Measurements from ENCODE around the gene CPNE6. TPM values are rescaled to one million over a fixed set of nuclear protein-coding genes. Genes with fewer than 3 reads are reported as not detected.

Gene CPNE6
- total RNA-seq, 1 donor from 2014 or later = not detected

DNA sequence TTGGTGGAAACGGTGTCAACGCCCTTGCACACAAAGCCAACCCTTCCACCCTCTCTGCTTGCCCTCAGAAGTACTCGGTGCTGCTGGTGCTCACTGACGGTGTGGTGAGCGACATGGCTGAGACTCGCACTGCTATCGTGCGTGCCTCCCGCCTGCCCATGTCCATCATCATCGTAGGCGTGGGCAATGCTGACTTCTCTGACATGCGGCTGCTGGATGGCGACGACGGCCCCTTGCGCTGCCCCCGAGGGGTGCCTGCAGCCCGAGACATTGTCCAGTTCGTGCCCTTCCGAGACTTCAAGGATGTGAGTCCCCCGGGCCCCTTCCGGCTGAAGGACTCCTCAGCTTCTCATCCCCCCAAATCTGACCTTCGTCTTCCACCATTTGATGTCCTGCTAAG is 5.7 kb downstream of the CPNE6 start:
- no peak for DNase-seq
- no peak overlapping the region for H3K4me3 ChIP-seq
- TF ChIP-seq, protein P1, sequence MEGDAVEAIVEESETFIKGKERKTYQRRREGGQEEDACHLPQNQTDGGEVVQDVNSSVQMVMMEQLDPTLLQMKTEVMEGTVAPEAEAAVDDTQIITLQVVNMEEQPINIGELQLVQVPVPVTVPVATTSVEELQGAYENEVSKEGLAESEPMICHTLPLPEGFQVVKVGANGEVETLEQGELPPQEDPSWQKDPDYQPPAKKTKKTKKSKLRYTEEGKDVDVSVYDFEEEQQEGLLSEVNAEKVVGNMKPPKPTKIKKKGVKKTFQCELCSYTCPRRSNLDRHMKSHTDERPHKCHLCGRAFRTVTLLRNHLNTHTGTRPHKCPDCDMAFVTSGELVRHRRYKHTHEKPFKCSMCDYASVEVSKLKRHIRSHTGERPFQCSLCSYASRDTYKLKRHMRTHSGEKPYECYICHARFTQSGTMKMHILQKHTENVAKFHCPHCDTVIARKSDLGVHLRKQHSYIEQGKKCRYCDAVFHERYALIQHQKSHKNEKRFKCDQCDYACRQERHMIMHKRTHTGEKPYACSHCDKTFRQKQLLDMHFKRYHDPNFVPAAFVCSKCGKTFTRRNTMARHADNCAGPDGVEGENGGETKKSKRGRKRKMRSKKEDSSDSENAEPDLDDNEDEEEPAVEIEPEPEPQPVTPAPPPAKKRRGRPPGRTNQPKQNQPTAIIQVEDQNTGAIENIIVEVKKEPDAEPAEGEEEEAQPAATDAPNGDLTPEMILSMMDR (IDR thresholded peaks at IDR 0.05) = no peak
- no peak overlapping the region for H3K27ac ChIP-seq
- intact Hi-C loops (cut with DNase I) = no loop called here
- peaks cover 10% of the 10 kb centered on the region for H3K4me1 ChIP-seq
- no peaks in the 10 kb centered on the region for H3K36me3 ChIP-seq
- ATAC-seq = no peak
- H3K27me3 ChIP-seq = peaks cover 8% of the 10 kb centered on the region
- H3K9me3 ChIP-seq = no peaks in the 10 kb centered on the region

GRCh38 chr14:24078146-24078545 is 6.8 kb downstream of the CPNE6 start:
- Histone ChIP-seq H3K9me3 (no peaks in the 10 kb centered on the region), H3K4me3 (no peak overlapping the region), H3K36me3 (no peaks in the 10 kb centered on the region), H3K27ac (no peak overlapping the region), H3K27me3 (peaks cover 4% of the 10 kb centered on the region), H3K4me1 (peaks cover 10% of the 10 kb centered on the region)
- DNase-seq (no peak), ATAC-seq (no peak)
- intact Hi-C loops (cut with DNase I) = no loop called here
- TF ChIP-seq, protein P1 (IDR thresholded peaks at IDR 0.05) = no peak

- ATAC-seq (no peak), DNase-seq (no peak)
- H3K4me3 ChIP-seq = no peak overlapping the region
- H3K36me3 ChIP-seq = no peaks in the 10 kb centered on the region
- H3K9me3 ChIP-seq = no peaks in the 10 kb centered on the region
- H3K4me1 ChIP-seq = peaks cover 10% of the 10 kb centered on the region
- no peak overlapping the region for H3K27ac ChIP-seq
- intact Hi-C loops (cut with DNase I) = no loop called here
- no peaks in the 10 kb centered on the region for H3K27me3 ChIP-seq
- TF ChIP-seq, protein P1 (IDR thresholded peaks at IDR 0.05) = no peak
Observed at GRCh38 chr14:24079491-24080141, 8.3 kb downstream of the CPNE6 start.

DNA sequence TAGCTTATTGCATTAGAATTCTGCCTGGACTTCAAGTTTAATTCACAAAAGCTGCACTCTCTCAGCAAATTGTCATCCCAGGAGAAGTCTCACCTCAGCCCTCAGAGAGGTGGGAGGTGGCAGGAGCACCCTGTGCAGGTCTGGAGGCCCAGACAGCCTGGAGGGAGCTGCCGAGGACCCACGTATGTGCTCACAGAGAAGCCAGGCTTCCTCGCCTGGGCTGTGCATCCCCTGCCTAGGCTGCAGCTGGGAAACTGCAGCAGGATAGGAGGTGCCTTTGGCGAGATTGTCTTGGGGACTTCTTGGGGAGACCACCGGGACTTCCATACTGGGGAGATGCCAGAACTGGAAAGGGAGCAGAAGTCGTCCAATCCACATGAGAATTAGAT is 8.8 kb downstream of the CPNE6 start:
- no peak overlapping the region for H3K27ac ChIP-seq
- no peak overlapping the region for H3K4me3 ChIP-seq
- no peaks in the 10 kb centered on the region for H3K9me3 ChIP-seq
- H3K4me1 ChIP-seq = peaks cover 10% of the 10 kb centered on the region
- intact Hi-C loops (cut with DNase I) = no loop called here
- TF ChIP-seq, protein P1 (IDR thresholded peaks at IDR 0.05) = no peak
- no peaks in the 10 kb centered on the region for H3K27me3 ChIP-seq
- ATAC-seq (no peak), DNase-seq (no peak)
- no peaks in the 10 kb centered on the region for H3K36me3 ChIP-seq

- ATAC-seq = peak; percentile 92
- Histone ChIP-seq H3K27me3 (no peaks in the 10 kb centered on the region), H3K4me1 (peaks cover 10% of the 10 kb centered on the region), H3K4me3 (peak overlapping the region; percentile 60), H3K36me3 (no peaks in the 10 kb centered on the region), H3K9me3 (no peaks in the 10 kb centered on the region), H3K27ac (peak overlapping the region; percentile 63)
- TF ChIP-seq, protein P1 (IDR thresholded peaks at IDR 0.05) = no peak
- intact Hi-C loops (cut with DNase I) = no loop called here
- peak; percentile 90 for DNase-seq
Observed at GRCh38 chr14:24080888-24081738, 9.8 kb downstream of the CPNE6 start.
